Ovary (tissue), 3 donors: ENCODE measurements around the gene FAM163B.

Source experiments
- CTCF ChIP-seq, 3 donors: fragments of 450-650 bp in 2 of 3; fragments of 200-600 bp in 1 of 3; IDR thresholded peaks; one replicate each; pipeline versions ENCODE4 v1.5.1 to v1.8.0; 2016 to 2022; ENCODE audit warnings: antibody characterized with exemption in 3 of 3, mild to moderate bottlenecking in 1 of 3
- POLR2A ChIP-seq: fragments of 450-650 bp; IDR thresholded peaks from one replicate; pipeline ENCODE4 v1.6.1; 2017; ENCODE audit warnings: antibody characterized with exemption, mild to moderate bottlenecking, moderate library complexity
- donor health status: DM: no; HTN: no; CAD: no.

GRCh38 chr9:133638711-133639110 lies 29.5 kb upstream of the FAM163B start:
- TF ChIP-seq CTCF (IDR thresholded peaks at IDR 0.05) (no peak), POLR2A (no peak)
